Liver (tissue), 9 donors: Measurements from ENCODE around the gene ZNF506. TPM values are rescaled to one million over a fixed set of nuclear protein-coding genes. Genes with fewer than 3 reads are reported as not detected.
"Not testable (repeated sequence)": the region's sequence is repeated elsewhere in the genome, so short reads cannot be mapped to it uniquely, and the experiment has no call there.

ENCODE experiments used
- DNase-seq: peaks from one replicate; pipeline ENCODE4 v3.0.0-alpha.2; 2017; ENCODE audit warnings: low spot score
- H3K27ac ChIP-seq, 2 donors: one replicate each; pipeline ENCODE4 v1.7.0; 2013; ENCODE audit warnings: inconsistent platforms in 2 of 2, low read length in 2 of 2, control low read depth in 1 of 2, low read depth in 1 of 2, mild to moderate bottlenecking in 1 of 2
- H3K27me3 ChIP-seq, 4 donors: one replicate each; pipeline versions ENCODE4 v1.6.1 to v1.7.0; 2013; ENCODE audit warnings: low read length in 3 of 4, inconsistent platforms in 1 of 4, mild to moderate bottlenecking in 1 of 4, moderate library complexity in 1 of 4; ENCODE audit not compliant: control insufficient read depth in 4 of 4, insufficient read depth in 4 of 4
- H3K36me3 ChIP-seq, 4 donors: one replicate each; pipeline versions ENCODE4 v1.6.1 to v1.7.0; 2013; ENCODE audit warnings: low read length in 3 of 4, mild to moderate bottlenecking in 3 of 4, low read depth in 1 of 4, moderate library complexity in 1 of 4; ENCODE audit not compliant: control insufficient read depth in 4 of 4, insufficient read depth in 3 of 4
- H3K4me1 ChIP-seq, 4 donors: one replicate each; pipeline versions ENCODE4 v1.6.1 to v1.7.0; 2013; ENCODE audit warnings: low read length in 3 of 4, mild to moderate bottlenecking in 3 of 4, moderate library complexity in 1 of 4; ENCODE audit not compliant: control insufficient read depth in 4 of 4, insufficient read depth in 4 of 4
- H3K4me3 ChIP-seq, 3 donors: one replicate each; pipeline versions ENCODE4 v1.6.1 to v1.7.0; 2013; ENCODE audit warnings: low read length in 3 of 3, control low read depth in 1 of 3, low read depth in 1 of 3, mild to moderate bottlenecking in 1 of 3
- H3K9ac ChIP-seq, 2 donors: one replicate each; pipeline ENCODE4 v1.7.0; 2013; ENCODE audit warnings: low read length in 2 of 2, mild to moderate bottlenecking in 2 of 2, moderate library complexity in 2 of 2, control low read depth in 1 of 2, low read depth in 1 of 2
- H3K9me3 ChIP-seq, 4 donors: one replicate each; pipeline versions ENCODE4 v1.6.1 to v1.7.0; 2013; ENCODE audit warnings: low read length in 3 of 4; ENCODE audit not compliant: control insufficient read depth in 4 of 4
- CTCF ChIP-seq: fragments of 150-350 bp; IDR thresholded peaks from 2 replicates; pipeline ENCODE4 v1.5.1; 2017; ENCODE audit warnings: improper control_type of control experiment, low read depth, low read length; ENCODE audit not compliant: missing input control
- EGR1 ChIP-seq, 2 donors: IDR thresholded peaks; 2 replicates each; pipeline ENCODE4 v1.6.1; 2016 to 2018; ENCODE audit warnings: antibody characterized with exemption in 2 of 2, low read depth in 2 of 2
- FOXA1 ChIP-seq: IDR thresholded peaks from 2 replicates; pipeline ENCODE4 v1.6.1; 2016; ENCODE audit warnings: antibody characterized with exemption
- GABPA ChIP-seq, 2 donors: IDR thresholded peaks in 1 of 2; conservative IDR thresholded peaks in 1 of 2; 2 replicates each; pipeline ENCODE4 v1.6.1; 2016; ENCODE audit warnings: antibody characterized with exemption in 2 of 2, mild to moderate bottlenecking in 1 of 2, moderate library complexity in 1 of 2
- HNF4A ChIP-seq, 2 donors: conservative IDR thresholded peaks; 2 replicates each; pipeline ENCODE4 v1.6.1; 2016; ENCODE audit warnings: antibody characterized with exemption in 2 of 2, mild to moderate bottlenecking in 2 of 2
- NR2F2 ChIP-seq: IDR thresholded peaks from 2 replicates; pipeline ENCODE4 v1.6.1; 2016; ENCODE audit warnings: antibody characterized with exemption
- RXRA ChIP-seq, 2 donors: IDR thresholded peaks; 2 replicates each; pipeline ENCODE4 v1.6.1; 2017 to 2018; ENCODE audit warnings: antibody characterized with exemption in 2 of 2, mild to moderate bottlenecking in 1 of 2
- SP1 ChIP-seq: IDR thresholded peaks from 2 replicates; pipeline ENCODE4 v1.6.1; 2018; ENCODE audit warnings: antibody characterized with exemption, mild to moderate bottlenecking
- TAF1 ChIP-seq: conservative IDR thresholded peaks from 2 replicates; pipeline ENCODE4 v1.6.1; 2016; ENCODE audit warnings: antibody characterized with exemption, mild to moderate bottlenecking
- WGBS: extraction: QIAGEN DNeasy Blood & Tissue Kit; methylation state at CpG from one replicate; pipeline ENCODE4 v1.1.7; 2013; 5-methylcytosine and 5-hydroxymethylcytosine counted together
- polyA plus RNA-seq, 2 donors: library from polyadenylated mRNA; stranded (reverse) in 1 of 2; unstranded in 1 of 2; fragments of 200-250 nt in 1 of 2; fragments of >200 nt in 1 of 2; fragmentation: Nextera tagmentation in 1 of 2; extraction: Ambion mirVana in 1 of 2; gene quantifications; one replicate each; pipeline versions ENCODE4 v1.2.1 to v1.2.3, GENCODE V29; 2013 to 2015
- total RNA-seq, 2 donors: library from RNA; depleted of rRNA; stranded (reverse); fragments of >200 nt; gene quantifications; one replicate each; pipeline ENCODE4 v1.2.3, GENCODE V29; 2014
- TF ChIP-seq, protein P1 (sequence below): IDR thresholded peaks from 2 replicates; pipeline ENCODE4 v1.6.1; 2016; ENCODE audit warnings: antibody characterized with exemption, mild to moderate bottlenecking
- donor health status: healthy.
- donor health status: healthy.
- donor health status: healthy.
- donor health status: healthy.
- donor health status: healthy.

Gene ZNF506
- total and polyA plus RNA-seq, 4 donors = 1.3 to 8.5 (median 4.9) TPM

DNA sequence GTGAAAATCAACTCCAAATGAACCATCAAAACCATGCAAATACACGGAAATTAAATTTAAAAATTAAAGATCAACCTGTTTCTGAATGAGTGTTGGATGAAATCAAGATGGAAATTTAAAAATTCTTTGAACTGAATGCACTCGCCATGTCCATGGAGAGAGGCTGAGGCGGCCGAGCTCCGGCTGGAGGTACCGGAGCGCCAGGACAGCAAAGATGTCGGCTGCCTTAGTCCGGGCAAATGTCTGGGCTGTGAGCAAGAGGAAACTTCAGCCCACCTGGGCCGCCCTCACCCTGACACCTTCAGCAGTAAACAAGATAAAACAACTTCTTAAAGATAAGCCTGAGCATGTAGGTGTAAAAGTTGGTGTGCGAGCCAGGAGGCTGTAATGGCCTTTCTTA is 5.3 kb upstream of the ZNF506 start:
- Histone ChIP-seq H3K4me1 (no peaks in the 10 kb centered on the region), H3K27me3 (no peaks in the 10 kb centered on the region), H3K27ac (no peak overlapping the region), H3K4me3 (no peak overlapping the region), H3K9ac (no peak overlapping the region), H3K9me3 (peaks cover 34 to 65% (median 40%) of the 10 kb centered on the region in 4 donors), H3K36me3 (no peaks in the 10 kb centered on the region)
- WGBS = 88% methylated on average over 11 of the region's 11 CpGs
- no peak for DNase-seq
- TF ChIP-seq TAF1 (no peak), GABPA (IDR thresholded peaks at IDR 0.05 in 1 of 2, conservative IDR thresholded peaks at IDR 0.05 in 1 of 2) (no peak), RXRA (IDR thresholded peaks at IDR 0.05) (no peak)

DNA sequence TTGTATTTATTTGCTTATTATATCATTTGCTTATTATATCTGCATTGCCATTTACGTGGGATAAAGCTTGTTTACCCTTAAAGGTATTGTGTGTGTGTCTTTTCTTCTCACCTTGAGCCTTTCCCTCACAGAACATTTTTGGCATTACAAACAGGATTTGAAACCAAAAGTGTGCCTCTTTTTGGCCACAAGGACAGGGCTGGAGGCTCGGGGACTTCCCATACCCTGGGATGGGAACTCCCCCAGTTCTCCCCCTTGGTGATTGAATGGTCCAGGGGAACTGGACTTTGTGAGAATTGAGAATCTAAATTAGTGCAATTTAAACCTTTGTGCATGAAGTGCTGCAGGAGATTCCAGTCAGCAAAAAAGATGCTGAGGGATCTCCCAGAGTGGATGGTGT is 2.4 kb upstream of the ZNF506 start:
- 76% methylated on average over 2 of the region's 2 CpGs for WGBS
- peaks cover 20 to 60% (median 24%) of the 10 kb centered on the region in 4 donors for H3K9me3 ChIP-seq
- no peak overlapping the region for H3K4me3 ChIP-seq
- no peak for DNase-seq
- no peak overlapping the region for H3K9ac ChIP-seq
- no peaks in the 10 kb centered on the region for H3K4me1 ChIP-seq
- TF ChIP-seq FOXA1 (no peak), HNF4A (conservative IDR thresholded peaks at IDR 0.05) (no peak), GABPA (IDR thresholded peaks at IDR 0.05 in 1 of 2, conservative IDR thresholded peaks at IDR 0.05 in 1 of 2) (no peak), SP1 (no peak), EGR1 (IDR thresholded peaks at IDR 0.05; ENCODE audit: low read depth in 2 of 2) (no peak), NR2F2 (no peak)
- TF ChIP-seq, protein P1, sequence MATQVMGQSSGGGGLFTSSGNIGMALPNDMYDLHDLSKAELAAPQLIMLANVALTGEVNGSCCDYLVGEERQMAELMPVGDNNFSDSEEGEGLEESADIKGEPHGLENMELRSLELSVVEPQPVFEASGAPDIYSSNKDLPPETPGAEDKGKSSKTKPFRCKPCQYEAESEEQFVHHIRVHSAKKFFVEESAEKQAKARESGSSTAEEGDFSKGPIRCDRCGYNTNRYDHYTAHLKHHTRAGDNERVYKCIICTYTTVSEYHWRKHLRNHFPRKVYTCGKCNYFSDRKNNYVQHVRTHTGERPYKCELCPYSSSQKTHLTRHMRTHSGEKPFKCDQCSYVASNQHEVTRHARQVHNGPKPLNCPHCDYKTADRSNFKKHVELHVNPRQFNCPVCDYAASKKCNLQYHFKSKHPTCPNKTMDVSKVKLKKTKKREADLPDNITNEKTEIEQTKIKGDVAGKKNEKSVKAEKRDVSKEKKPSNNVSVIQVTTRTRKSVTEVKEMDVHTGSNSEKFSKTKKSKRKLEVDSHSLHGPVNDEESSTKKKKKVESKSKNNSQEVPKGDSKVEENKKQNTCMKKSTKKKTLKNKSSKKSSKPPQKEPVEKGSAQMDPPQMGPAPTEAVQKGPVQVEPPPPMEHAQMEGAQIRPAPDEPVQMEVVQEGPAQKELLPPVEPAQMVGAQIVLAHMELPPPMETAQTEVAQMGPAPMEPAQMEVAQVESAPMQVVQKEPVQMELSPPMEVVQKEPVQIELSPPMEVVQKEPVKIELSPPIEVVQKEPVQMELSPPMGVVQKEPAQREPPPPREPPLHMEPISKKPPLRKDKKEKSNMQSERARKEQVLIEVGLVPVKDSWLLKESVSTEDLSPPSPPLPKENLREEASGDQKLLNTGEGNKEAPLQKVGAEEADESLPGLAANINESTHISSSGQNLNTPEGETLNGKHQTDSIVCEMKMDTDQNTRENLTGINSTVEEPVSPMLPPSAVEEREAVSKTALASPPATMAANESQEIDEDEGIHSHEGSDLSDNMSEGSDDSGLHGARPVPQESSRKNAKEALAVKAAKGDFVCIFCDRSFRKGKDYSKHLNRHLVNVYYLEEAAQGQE = no peak
- H3K27me3 ChIP-seq = no peaks in the 10 kb centered on the region
- no peak overlapping the region for H3K27ac ChIP-seq
- H3K36me3 ChIP-seq = peaks cover 0 to 4% (median 1%) of the 10 kb centered on the region in 4 donors

DNA sequence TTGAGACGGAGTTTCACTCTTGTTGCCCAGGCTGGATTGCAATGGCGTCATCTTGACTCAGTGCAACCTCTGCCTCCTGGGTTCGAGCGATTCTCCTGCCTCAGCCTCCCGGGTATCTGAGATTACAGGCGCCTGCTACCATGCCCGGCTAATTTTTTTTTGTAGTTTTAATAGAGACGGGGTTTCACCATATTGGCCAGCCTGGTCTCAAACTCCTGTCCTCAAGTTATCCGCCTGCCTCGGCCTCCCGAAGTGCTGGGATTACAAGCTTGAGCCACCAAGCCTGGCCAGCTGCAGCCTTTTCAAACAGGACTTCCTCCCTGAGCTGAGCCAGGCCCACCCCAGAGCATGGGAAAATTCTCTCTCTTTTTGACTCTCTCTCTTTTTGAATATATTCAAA is 426 bp upstream of the ZNF506 start:
- H3K9me3 ChIP-seq = peaks cover 10 to 48% (median 18%) of the 10 kb centered on the region in 4 donors
- not testable (repeated sequence) for DNase-seq, H3K27me3 ChIP-seq, H3K4me1 ChIP-seq, H3K36me3 ChIP-seq
- H3K9ac ChIP-seq = peak overlapping the region in 1 of 2 donors; percentile 7
- 11% methylated on average over 11 of the region's 11 CpGs for WGBS
- H3K4me3 ChIP-seq = peak overlapping the region in 2 of 3 donors; percentile 55 to 75
- H3K27ac ChIP-seq = peak overlapping the region in 1 of 2 donors; percentile 28

- Histone ChIP-seq H3K27me3 (no peaks in the 10 kb centered on the region), H3K9ac (peak overlapping the region in 1 of 2 donors; percentile 58), H3K9me3 (peaks cover 7 to 46% (median 16%) of the 10 kb centered on the region in 4 donors), H3K36me3 (peaks cover 0 to 4% (median 2%) of the 10 kb centered on the region in 4 donors), H3K4me3 (peak overlapping the region; percentile 55 to 94 (median 75)), H3K27ac (peak overlapping the region; percentile 90 to 95), H3K4me1 (no peaks in the 10 kb centered on the region)
- 20% methylated on average over 17 of the region's 17 CpGs for WGBS
- TF ChIP-seq TAF1 = no peak
- no peak for TF ChIP-seq CTCF
- DNase-seq = no peak
Observed at GRCh38 chr19:19820774-19821320, 703 bp downstream of the ZNF506 start.
